Activated T-helper 1 cell treated with anti-CD3 and anti-CD28 coated beads, Interleukin-2, amount 50 U/mL, for 16 hours (primary cell): ENCODE results near the gene RAP1GAP2.
"Not testable (repeated sequence)": the region's sequence is repeated elsewhere in the genome, so short reads cannot be mapped to it uniquely, and the experiment has no call there.

Source experiments
- DNase-seq, 2 donors: peaks; one replicate each; pipeline ENCODE4 v3.0.0-alpha.2; 2020; ENCODE audit warnings: low read depth in 1 of 2, low spot score in 1 of 2

Gene RAP1GAP2

GRCh38 chr17:2994441-2994840 is 198.2 kb downstream of the RAP1GAP2 start:
- no peak for DNase-seq

DNA sequence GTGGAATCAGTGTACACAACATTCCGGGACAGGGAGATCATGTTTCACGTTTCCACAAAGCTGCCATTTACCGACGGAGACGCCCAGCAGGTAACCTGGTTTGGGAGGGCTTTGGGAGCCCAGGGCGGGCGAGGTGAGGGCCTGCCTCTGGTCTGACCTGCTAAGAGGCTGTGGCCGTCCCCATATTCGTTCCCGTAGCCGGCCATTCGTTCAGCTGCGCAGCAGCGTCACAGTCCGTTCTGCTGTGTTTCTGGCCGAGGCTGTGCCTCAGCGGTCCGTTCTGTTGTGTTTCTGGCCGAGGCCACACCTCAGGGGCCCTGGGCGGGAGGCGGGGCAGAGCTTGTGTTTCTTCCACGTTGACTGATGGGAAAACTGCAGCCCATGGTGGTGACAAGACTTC is 199.1 kb downstream of the RAP1GAP2 start:
- DNase-seq = no peak

DNA sequence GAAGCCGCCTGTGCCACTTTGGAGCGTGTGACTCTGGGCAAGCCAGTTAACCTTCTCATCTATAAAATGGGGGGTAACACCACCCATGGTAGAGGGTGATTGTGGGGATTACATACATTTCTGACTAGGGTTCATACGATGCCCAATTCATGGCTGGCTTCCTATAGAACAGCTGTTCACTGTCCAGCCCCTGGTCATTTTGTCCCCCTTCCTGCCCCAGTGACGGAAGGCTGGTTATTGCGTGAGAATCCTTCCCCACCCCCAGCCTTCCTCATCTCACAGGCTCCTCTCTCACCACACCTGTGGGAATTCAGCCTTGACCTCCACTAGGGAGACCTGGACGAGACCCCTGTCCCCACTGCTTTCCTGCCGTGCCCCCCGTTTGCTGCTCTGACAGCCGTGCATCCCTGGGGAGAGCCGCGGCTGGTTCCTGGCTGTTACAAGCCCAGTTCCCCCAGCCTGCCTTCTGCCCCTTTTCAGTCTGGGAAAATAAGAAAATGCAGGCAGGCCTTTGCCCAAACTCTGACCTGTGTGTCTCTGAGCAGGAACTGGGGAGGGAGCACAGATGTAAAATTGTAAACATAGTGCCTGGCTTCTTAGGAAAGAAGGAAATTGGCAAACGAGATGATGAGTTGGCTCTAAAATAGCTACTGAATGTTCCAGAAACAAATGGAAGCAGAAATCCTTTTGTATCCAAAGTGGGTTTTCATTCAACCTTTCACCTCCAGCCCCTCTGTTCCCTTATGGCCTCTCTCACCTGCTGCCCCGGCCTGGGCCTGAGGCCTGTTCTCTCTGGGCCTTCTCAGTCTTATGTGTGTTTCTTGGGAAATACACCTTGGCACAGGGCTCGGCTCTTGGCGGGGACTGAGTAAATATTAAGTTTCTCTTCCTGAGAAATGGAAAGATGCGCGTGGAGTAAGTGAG is 199.9 kb downstream of the RAP1GAP2 start:
- DNase-seq = no peak

- no peak for DNase-seq
Measured at GRCh38 chr17:2996810-2997670, 200.8 kb downstream of the RAP1GAP2 start.

- not testable (repeated sequence) for DNase-seq
Measured at GRCh38 chr17:2998469-2998901, 202.2 kb downstream of the RAP1GAP2 start.

DNA sequence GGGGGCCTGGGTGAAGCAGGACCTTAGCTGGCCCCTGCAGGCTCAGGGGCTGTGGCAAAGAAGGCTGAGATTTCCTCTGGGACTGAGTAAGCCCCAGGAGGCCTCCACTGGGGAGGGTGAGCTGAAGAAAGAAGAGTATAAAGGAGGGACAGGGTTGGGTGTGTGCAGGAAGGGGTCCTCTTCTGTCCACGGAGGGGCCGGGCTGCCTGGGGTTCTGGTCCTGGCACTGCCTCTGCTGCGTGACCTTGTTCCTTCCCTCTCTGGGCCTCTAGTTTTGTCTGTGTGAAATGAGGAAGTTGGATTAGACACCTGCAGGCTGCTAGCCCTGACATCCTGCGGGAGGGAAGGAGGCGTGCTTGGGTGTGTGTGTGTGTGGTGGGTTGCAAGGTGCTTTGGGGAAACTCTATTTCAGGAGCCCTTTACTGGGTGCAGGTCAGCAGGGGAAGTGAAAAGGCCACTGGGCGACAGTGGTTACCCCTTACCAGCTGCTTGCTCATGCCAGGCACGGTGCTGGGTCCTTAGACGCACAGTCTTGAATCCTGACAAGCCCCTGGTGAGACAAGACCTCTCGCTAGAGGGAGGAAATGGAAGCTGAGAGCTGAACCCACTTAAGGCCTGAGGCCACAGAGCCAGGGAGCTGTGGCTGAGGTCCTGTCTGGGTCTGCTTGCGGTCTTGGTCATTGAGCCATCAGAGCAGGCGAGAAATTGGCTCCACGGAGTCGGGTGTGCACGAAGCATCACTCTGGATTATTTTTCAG is 206.5 kb downstream of the RAP1GAP2 start:
- DNase-seq = no peak

DNA sequence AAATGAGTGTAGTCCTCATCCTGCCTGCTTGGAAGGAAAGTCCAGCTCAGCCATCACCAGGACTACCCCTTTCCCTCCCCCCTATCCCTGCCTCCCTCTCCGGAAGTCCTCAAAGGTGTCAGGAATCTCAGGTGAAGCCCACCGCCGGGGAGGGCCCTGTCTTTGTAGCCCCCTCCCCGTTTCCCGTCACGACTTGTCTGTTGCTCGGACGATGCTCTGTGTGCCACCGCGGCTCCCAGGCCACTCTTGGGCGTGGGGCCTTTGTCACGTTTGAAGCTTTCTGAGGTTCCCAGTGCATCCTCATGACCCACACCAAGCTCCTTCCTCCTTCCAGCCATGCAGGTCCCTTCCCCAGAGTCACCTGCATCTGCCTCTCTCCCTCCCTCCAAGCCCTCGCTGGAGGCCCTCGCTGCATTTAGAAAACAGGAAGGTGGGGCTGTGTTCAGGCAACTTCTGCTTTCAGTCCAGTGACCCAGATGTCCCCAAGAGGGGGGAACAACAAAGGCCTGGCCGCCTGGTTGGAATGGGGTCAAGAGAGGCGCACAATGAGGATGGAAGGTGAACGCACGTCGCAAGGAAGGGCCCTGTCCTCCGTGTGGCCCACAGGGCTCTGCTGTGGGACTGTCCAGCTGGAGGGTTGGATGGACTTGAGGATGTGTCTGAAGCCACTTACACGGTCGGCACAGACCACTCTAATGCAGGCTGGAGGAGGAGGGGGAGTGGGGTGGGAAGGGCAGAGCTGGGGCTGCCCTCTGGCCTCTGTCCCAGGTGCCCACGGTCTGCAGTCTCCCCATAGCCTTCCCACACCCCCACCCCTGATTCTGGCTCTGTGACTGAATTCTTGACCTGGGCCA is 207.3 kb downstream of the RAP1GAP2 start:
- DNase-seq = no peak

GRCh38 chr17:3004150-3004801 is 208.0 kb downstream of the RAP1GAP2 start:
- DNase-seq = peak; percentile 20 to 39

GRCh38 chr17:3004925-3005324 is 208.7 kb downstream of the RAP1GAP2 start:
- no peak for DNase-seq

GRCh38 chr17:3005696-3006095 is 209.5 kb downstream of the RAP1GAP2 start:
- no peak for DNase-seq

- no peak for DNase-seq
Measured at GRCh38 chr17:3006801-3007200, 210.6 kb downstream of the RAP1GAP2 start.

- DNase-seq = no peak
Measured at GRCh38 chr17:3007651-3008121, 211.4 kb downstream of the RAP1GAP2 start.

- DNase-seq = no peak
Measured at GRCh38 chr17:3008336-3009288, 212.4 kb downstream of the RAP1GAP2 start.

GRCh38 chr17:3009411-3009920 is 213.2 kb downstream of the RAP1GAP2 start:
- DNase-seq = no peak

DNA sequence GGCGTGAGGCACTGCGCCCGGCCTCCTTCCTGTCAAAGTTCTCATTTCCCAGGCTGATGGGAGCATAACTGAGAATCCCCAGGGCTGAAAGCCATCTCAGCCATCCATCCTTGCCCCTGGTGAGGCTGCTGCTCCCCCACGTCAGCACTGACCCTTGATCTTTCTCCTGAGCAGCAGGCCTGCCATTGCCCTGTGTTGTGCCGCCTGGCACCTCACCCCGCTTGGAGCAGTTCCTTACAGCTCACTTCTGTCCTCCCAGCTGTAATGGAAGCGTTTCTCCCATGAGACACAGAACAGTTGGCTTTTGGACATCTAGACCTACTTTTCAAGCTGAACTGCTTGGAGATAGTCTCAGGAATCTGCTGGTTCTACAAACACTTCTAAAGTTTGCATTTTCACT is 215.7 kb downstream of the RAP1GAP2 start:
- DNase-seq = no peak

- peak; percentile 15 to 17 for DNase-seq
Measured at GRCh38 chr17:3012926-3013581, 216.8 kb downstream of the RAP1GAP2 start.

GRCh38 chr17:3015890-3016289 is 219.7 kb downstream of the RAP1GAP2 start:
- no peak for DNase-seq

DNA sequence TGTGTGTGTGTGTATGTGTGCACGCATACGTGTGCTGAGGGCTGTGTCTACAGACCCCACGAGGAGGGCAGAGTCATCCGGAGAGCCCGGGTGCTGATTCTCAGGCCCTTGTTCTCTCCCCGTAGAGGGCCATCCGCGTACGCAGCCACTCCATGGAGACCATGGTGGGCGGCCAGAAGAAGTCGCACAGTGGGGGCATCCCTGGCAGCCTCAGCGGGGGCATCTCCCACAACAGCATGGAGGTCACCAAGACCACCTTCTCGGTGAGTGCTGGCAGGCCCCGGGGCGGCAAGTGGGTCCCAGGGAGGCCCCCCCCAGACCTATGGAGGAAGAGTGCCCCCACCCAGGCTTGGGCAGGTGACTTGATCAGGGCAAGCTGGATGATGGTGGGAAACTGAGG is 221.7 kb downstream of the RAP1GAP2 start:
- no peak for DNase-seq
